NCI-H510A treated with DMSO at 0.1 percent for 48 hours (cell line): Measurements from ENCODE around the gene AGAP3.

ENCODE experiments used
- DNase-seq: peaks from one replicate; lab custom pipeline; 2025; lab: John Stamatoyannopoulos, UW

AGAP3 gene

GRCh38 chr7:151074817-151075661, 11.2 kb upstream of the AGAP3 start:
- no peak for DNase-seq

GRCh38 chr7:151075662-151075971, 10.7 kb upstream of the AGAP3 start:
- DNase-seq = no peak

DNA sequence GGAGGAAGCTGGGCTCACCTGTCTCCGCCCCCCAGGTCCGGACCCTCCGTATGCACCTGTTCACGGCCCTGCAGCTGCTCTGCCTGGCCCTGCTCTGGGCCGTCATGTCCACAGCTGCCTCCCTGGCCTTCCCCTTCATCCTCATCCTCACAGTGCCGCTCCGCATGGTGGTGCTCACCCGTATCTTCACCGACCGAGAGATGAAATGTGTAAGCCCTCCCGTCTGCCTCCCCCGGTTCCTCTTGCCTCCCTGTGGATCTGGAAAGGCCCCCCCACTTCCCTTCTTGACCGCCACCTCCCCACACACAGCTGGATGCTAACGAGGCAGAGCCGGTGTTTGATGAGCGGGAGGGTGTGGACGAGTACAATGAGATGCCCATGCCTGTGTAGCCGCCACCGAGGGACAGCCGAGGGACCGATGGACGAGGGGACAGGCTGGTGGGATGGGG, 10.3 kb upstream of the AGAP3 start:
- no peak for DNase-seq

DNA sequence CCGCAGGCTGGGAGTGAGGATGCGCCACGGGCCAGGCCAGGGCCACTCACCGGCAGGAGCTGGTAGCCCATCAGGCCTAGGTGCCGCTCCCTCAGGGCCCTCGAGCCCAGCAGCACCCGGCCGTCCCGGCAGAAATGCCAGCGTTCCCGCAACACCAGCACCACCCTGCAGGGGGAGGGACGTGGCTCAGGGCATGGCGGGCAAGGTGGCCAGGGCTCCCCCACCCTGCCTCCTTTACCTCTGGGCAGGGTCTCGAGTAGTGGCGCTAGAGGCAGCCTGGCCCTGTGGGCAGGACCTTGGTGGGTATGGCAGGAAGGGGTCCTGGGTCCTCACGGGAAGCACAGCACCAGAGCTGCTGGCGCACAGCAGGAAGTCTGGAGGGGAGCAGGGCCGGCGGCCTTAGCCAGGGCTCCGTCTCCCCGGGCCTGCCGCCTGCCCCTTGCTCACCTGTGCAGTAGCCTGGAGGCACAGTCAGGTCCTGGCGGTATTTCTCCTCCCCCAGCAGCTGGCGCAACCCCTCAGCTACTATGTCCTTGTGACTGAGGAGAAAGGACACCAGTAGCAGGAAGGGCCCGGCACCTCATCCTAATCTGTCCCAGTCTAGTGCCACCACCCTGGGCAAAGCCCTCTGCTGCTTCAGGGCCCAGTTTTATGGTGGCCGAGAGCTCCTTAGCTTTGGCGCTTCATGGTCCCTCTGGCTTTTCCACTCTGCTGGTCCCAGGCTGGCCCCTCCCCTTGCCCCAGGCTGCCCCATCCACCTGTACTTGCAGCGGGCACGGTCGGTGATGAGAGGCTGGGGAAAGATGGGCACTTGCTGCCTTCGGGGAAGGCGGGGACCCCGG, 9.2 kb upstream of the AGAP3 start:
- no peak for DNase-seq

GRCh38 chr7:151077705-151078232, 8.5 kb upstream of the AGAP3 start:
- DNase-seq = no peak

GRCh38 chr7:151078233-151079040, 7.8 kb upstream of the AGAP3 start:
- DNase-seq = no peak

DNA sequence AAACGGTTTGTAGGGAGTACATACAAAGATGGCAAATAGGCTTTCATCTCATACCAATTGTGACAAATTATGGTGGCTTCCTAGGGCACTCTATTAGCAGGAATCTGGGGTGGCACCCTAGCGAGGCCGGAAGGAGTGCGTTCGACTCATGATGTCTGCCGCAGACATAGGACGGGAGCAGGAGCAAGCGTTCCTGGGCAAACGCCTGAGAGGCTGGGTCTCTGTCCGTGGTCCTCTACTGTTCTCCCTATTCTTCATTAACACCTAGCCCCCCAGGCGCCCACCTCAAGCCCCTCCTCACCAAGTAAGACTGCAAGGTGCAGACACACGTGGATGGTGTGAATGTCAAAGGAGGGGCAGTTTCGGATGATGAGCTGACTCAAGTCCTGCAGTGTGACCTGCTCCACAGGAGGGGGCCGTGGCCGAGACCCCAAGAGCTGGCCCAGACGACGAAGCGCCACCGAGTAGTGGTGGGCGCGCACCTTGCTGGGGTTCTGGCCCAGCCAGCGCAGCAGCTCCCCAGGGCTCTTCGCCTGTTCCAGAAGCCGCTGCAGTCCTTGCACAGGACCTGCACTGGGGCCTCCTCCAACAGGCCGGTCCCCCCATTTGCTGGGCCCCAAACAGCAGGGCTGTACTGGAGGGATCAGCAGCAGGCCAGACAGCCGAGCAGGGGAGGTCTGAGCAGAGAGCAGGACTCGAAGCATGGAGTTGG, 6.9 kb upstream of the AGAP3 start:
- DNase-seq = no peak

GRCh38 chr7:151080067-151080521, 6.2 kb upstream of the AGAP3 start:
- no peak for DNase-seq

- DNase-seq = peak; percentile 80
Observed at GRCh38 chr7:151080522-151081169, 5.6 kb upstream of the AGAP3 start, which contains the start of gene FASTK. FASTK (minus strand) TSS chr7:151080809; CDS start chr7:151080766, 43 bp downstream.

GRCh38 chr7:151081170-151082101, 4.8 kb upstream of the AGAP3 start:
- DNase-seq = no peak

- DNase-seq = no peak
Observed at GRCh38 chr7:151082141-151083070, 3.9 kb upstream of the AGAP3 start.

GRCh38 chr7:151083071-151083823, 3.0 kb upstream of the AGAP3 start, which contains the start of gene TMUB1:
TMUB1 (minus strand) TSS chr7:151083493; CDS start chr7:151082563, 930 bp downstream.
- peak; percentile 27 for DNase-seq

GRCh38 chr7:151083824-151084160, 2.5 kb upstream of the AGAP3 start:
- DNase-seq = no peak

- no peak for DNase-seq
Observed at GRCh38 chr7:151085329-151085690, 965 bp upstream of the AGAP3 start.

DNA sequence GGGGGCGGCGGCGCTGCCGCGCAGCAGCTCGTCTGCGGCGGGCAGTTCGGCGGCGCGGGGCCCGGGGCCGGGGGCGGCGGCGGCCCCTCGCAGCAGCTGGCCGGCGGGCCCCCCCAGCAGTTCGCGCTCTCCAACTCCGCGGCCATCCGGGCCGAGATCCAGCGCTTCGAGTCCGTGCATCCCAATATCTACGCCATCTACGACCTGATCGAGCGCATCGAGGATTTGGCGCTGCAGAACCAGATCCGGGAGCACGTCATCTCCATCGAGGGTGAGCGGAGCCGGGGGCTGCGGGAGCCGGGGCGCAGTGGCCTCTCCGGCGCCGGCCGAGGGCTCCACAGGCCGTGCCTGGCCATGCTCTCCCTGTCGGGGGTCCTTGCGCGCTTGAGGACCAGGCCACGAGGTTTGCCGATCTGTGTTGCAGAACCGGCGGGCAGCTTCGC, 548 bp downstream of the AGAP3 start:
- no peak for DNase-seq

DNA sequence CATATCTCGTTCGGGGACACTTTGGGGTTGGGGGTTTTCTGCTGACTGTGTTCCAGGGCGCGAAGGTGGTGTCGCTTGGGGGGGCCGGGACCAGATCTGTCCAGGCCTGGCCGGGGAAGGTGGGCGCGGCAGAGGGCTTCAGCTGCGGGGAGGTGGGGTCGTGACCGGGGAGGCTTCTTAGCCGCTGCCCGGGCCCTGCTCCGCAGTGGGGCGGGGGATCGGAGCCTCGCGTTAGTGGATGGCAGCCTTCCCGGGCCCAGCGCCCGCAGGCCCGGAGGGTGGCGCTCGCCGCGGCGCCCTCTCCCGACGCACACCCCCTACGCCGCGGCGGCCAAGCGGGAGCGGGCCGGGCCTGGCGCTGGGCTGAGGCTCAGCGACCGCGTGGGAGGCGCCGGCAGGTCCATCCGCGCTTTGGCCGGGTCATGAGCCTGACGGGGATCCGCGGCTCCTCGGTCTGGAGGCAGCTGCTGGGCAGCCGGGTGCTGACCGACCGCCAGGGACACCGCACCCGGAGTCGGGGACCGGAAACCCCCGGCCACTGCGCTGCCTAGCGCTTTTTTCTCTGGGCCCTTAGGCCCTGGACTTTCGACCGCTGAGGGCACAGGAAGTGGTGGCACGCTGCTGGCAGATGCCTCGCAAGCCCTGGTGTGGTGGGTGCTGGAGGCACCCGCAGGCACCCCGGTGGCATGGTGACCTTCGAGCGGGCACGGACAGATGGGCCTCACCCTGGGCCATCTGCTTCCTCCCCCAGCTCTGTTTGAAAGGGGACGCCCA, 1.2 kb downstream of the AGAP3 start:
- DNase-seq = no peak
